ENCODE measurements around the gene EFR3B.

The EFR3B gene

GRCh38 chr2:25194576-25195122 is 152.8 kb downstream of the EFR3B start:
- Mint-ChIP-seq H3K9me3 (no peaks in the 10 kb centered on the region), H3K36me3 (ENCODE audit: low read depth) (no peaks in the 10 kb centered on the region), H3K27me3 (peaks cover 14% of the 10 kb centered on the region), H3K4me3 (no peak overlapping the region), H3K4me1 (ENCODE audit: low read depth) (peaks cover 9% of the 10 kb centered on the region), H3K27ac (no peak overlapping the region)
- intact Hi-C loops (cut with micrococcal nuclease), result loop anchor here (10.0 kb wide), 1 partner anchor 60 kb away; no protein-coding TSS in a partner anchor

- Mint-ChIP-seq H3K9me3 (no peaks in the 10 kb centered on the region), H3K4me3 (no peak overlapping the region), H3K36me3 (ENCODE audit: low read depth) (no peaks in the 10 kb centered on the region), H3K27ac (no peak overlapping the region), H3K4me1 (ENCODE audit: low read depth) (peaks cover 9% of the 10 kb centered on the region), H3K27me3 (peaks cover 18% of the 10 kb centered on the region)
- intact Hi-C loops (cut with micrococcal nuclease), result loop anchor here (2.0 to 10.0 kb wide), 3 partner anchors 31 to 223 kb away; no protein-coding TSS in a partner anchor
These were observed 155.7 kb downstream of the EFR3B start for GRCh38 chr2:25197336-25198208.

GRCh38 chr2:25198209-25198525 is 156.3 kb downstream of the EFR3B start:
- Mint-ChIP-seq H3K36me3 (ENCODE audit: low read depth) (no peaks in the 10 kb centered on the region), H3K27me3 (peaks cover 18% of the 10 kb centered on the region), H3K4me1 (ENCODE audit: low read depth) (peaks cover 9% of the 10 kb centered on the region), H3K4me3 (no peak overlapping the region), H3K27ac (no peak overlapping the region), H3K9me3 (no peaks in the 10 kb centered on the region)
- intact Hi-C loops (cut with micrococcal nuclease), result loop anchor here (10.0 kb wide), 1 partner anchor 63 kb away; no protein-coding TSS in a partner anchor

GRCh38 chr2:25198576-25198975 is 156.7 kb downstream of the EFR3B start:
- H3K36me3 Mint-ChIP-seq (ENCODE audit: low read depth), result no peaks in the 10 kb centered on the region
- H3K4me1 Mint-ChIP-seq (ENCODE audit: low read depth), result peaks cover 9% of the 10 kb centered on the region
- peaks cover 22% of the 10 kb centered on the region for H3K27me3 Mint-ChIP-seq
- H3K9me3 Mint-ChIP-seq, result no peaks in the 10 kb centered on the region
- no peak overlapping the region for H3K4me3 Mint-ChIP-seq
- H3K27ac Mint-ChIP-seq, result no peak overlapping the region
- intact Hi-C loops (cut with micrococcal nuclease), result loop anchor here (10.0 kb wide), 1 partner anchor 64 kb away; no protein-coding TSS in a partner anchor

- no peak overlapping the region for H3K4me3 Mint-ChIP-seq
- no peak overlapping the region for H3K27ac Mint-ChIP-seq
- H3K4me1 Mint-ChIP-seq (ENCODE audit: low read depth), result peaks cover 9% of the 10 kb centered on the region
- no peaks in the 10 kb centered on the region for H3K9me3 Mint-ChIP-seq
- no peaks in the 10 kb centered on the region for H3K36me3 Mint-ChIP-seq (ENCODE audit: low read depth)
- intact Hi-C loops (cut with micrococcal nuclease), result no loop called here
- peaks cover 29% of the 10 kb centered on the region for H3K27me3 Mint-ChIP-seq
These were observed 159.4 kb downstream of the EFR3B start for GRCh38 chr2:25201265-25201664.

- Mint-ChIP-seq H3K4me1 (ENCODE audit: low read depth) (peaks cover 12% of the 10 kb centered on the region), H3K36me3 (ENCODE audit: low read depth) (no peaks in the 10 kb centered on the region), H3K9me3 (no peaks in the 10 kb centered on the region), H3K27ac (no peak overlapping the region), H3K4me3 (no peak overlapping the region), H3K27me3 (peaks cover 29% of the 10 kb centered on the region)
- intact Hi-C loops (cut with micrococcal nuclease), result no loop called here
These were observed 159.9 kb downstream of the EFR3B start for GRCh38 chr2:25201794-25202193.

GRCh38 chr2:25202275-25202674 is 160.4 kb downstream of the EFR3B start:
- H3K36me3 Mint-ChIP-seq (ENCODE audit: low read depth), result no peaks in the 10 kb centered on the region
- H3K27ac Mint-ChIP-seq, result no peak overlapping the region
- intact Hi-C loops (cut with micrococcal nuclease), result no loop called here
- H3K4me1 Mint-ChIP-seq (ENCODE audit: low read depth), result peaks cover 17% of the 10 kb centered on the region
- H3K9me3 Mint-ChIP-seq, result no peaks in the 10 kb centered on the region
- H3K4me3 Mint-ChIP-seq, result no peak overlapping the region
- H3K27me3 Mint-ChIP-seq, result peaks cover 27% of the 10 kb centered on the region

GRCh38 chr2:25204190-25204838 is 162.4 kb downstream of the EFR3B start:
- Mint-ChIP-seq H3K36me3 (ENCODE audit: low read depth) (no peaks in the 10 kb centered on the region), H3K4me1 (ENCODE audit: low read depth) (peaks cover 11% of the 10 kb centered on the region), H3K9me3 (no peaks in the 10 kb centered on the region), H3K27ac (no peak overlapping the region), H3K4me3 (peak overlapping the region; percentile 20), H3K27me3 (peaks cover 15% of the 10 kb centered on the region)
- intact Hi-C loops (cut with micrococcal nuclease), result no loop called here

- Mint-ChIP-seq H3K27me3 (peaks cover 20% of the 10 kb centered on the region), H3K4me1 (ENCODE audit: low read depth) (peaks cover 17% of the 10 kb centered on the region), H3K27ac (peak overlapping the region; percentile 55), H3K4me3 (no peak overlapping the region), H3K36me3 (ENCODE audit: low read depth) (no peaks in the 10 kb centered on the region), H3K9me3 (no peaks in the 10 kb centered on the region)
- intact Hi-C loops (cut with micrococcal nuclease), result no loop called here
These were observed 165.2 kb downstream of the EFR3B start for GRCh38 chr2:25207078-25207545.
